ACHN (cell line): Measurements from ENCODE around the gene SLC25A51.

ENCODE experiments used
- DNase-seq: peaks from one replicate; pipeline ENCODE4 v3.0.0-alpha.2; 2015
- in situ Hi-C: cut with HindIII; loops from 2 replicates; pipeline ENCODE4 v1.10.0; 2017; ENCODE audit warnings: low sequenced_read_pairs, low pct_ligation_motif_present, low pct_unique_long_range_greater_than_20kb

SLC25A51 gene, protein sequence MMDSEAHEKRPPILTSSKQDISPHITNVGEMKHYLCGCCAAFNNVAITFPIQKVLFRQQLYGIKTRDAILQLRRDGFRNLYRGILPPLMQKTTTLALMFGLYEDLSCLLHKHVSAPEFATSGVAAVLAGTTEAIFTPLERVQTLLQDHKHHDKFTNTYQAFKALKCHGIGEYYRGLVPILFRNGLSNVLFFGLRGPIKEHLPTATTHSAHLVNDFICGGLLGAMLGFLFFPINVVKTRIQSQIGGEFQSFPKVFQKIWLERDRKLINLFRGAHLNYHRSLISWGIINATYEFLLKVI

GRCh38 chr9:37903647-37904444 lies at the start of gene SLC25A51:
TSS of gene SLC25A51 (minus strand) at chr9:37904127. CDS start at chr9:37888550, 15,577 bp downstream.
- in situ Hi-C loops = no loop called here
- peak; percentile 85 for DNase-seq

DNA sequence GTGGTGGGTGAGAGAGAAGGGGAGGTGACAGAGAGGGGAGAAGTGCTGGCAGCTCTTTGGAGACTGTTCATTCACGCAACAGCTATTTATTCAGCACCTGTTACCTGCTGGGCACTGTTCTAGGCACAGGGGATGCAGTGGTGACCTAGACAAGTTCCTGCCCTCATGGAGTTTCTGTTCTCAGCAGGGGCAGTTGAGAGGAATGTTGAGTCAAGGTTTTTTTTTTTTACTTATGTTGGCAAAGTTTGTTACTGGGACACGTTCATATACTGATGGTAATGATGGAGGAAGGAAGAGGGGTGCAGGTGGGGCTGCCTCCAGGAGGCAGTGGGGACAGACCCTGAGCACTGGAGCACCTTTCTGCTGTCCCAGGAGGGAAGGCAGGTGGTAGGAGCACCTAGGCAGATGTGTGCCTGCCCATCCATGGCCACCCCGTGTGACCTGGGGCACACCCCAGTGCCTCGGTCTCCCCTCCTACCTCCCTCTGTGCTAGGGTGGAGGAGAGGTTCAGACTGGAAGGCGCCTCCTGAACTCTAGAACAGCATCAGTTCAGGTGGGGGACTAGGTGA lies 49.4 kb upstream of the SLC25A51 start:
- in situ Hi-C loops = no loop called here

DNA sequence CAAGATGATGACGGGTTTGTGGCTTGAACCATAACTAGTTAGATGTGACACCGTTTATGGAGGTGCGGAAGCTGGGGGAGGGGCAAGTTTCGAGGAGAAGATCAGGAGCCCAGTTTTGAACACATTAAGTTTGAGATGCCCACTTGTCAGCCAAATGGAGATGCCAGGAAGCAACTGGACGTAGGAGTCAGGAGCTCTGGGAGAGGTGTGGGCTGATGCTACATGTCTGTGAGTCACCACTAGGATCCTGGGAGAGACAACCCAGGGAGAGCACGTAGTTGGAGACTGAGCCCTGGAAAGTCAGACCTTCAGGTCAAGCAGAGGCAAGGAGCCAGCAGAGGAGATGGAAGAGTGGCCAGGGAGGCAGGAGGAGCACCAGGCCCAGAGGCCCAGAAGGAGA lies 48.8 kb upstream of the SLC25A51 start:
- in situ Hi-C loops = no loop called here
- DNase-seq = no peak

More for the DNA sequence above, 49.4 kb upstream of the SLC25A51 start:
- no peak for DNase-seq

GRCh38 chr9:37951671-37952449 lies 47.9 kb upstream of the SLC25A51 start:
- DNase-seq = no peak
- in situ Hi-C loops = no loop called here

DNA sequence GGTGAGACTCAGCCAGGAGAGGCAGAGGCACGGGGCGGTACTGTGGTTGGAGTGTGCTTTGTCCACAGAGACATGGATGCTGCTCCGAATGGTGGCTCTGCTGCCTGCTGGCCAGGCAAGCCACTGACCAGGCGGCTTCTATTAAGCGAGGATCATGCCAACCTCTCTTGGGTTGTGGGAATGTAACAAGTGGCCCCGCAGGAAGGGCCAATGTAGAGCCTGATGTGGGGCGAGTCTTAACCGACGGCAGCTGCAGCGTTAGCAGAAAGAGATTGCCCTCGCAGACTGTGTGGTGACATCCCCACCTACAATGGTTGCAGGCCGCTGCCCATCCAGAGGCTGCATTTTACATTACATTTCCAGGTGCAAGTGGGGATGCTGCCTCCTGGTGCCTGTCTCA lies 46.6 kb upstream of the SLC25A51 start:
- in situ Hi-C loops = no loop called here
- no peak for DNase-seq

DNA sequence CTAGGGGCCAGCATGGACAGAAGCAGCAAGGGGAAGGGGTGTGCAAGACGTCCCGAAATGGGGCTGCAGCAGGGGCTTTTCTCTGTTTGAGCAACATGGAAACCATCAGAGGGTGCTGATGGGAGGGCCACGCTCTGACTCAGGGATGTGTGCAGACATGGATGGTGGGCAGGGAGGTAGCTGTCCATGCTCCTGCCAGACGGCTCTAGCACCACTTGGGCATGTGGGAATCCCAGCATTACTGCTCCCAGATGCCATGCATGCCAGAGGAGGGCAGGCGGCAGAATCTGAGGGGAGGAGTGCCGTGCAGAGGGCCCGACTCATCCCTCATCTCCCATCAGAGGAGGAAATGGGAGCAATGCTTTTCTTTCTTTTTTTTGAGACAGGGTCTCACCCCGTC lies 45.6 kb upstream of the SLC25A51 start:
- in situ Hi-C loops = no loop called here
- peak; percentile 82 for DNase-seq

DNA sequence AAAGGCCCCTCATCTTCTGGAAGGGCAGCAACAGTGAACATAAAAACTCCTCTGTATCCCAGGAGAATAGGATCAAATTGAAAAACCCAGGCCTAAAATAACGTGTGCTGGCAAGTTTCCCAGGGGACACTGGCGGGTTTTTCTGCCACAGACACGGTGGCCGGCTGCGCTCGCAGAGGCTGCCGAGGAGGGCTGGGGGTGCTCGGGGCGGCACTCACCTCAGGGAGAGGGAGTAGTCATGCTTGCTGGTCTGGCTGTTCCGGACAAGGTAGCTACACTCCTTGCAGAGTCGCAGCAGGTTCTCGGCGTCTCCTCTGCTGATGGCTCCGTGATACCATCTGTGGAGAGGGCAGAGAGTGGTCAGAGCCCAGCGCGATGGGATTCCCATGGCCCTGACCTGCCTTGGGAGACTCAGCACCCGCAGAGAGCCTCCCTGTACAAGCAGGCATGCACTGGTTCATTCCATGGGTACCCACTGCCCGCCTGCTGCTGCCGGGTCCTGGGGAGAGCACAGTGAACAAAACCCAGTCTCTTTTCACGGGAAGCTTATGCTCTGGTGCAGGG lies 44.6 kb upstream of the SLC25A51 start:
- DNase-seq = no peak
- in situ Hi-C loops = no loop called here

- in situ Hi-C loops = no loop called here
- DNase-seq = no peak
These were observed 44.0 kb upstream of the SLC25A51 start for GRCh38 chr9:37947977-37948376.

DNA sequence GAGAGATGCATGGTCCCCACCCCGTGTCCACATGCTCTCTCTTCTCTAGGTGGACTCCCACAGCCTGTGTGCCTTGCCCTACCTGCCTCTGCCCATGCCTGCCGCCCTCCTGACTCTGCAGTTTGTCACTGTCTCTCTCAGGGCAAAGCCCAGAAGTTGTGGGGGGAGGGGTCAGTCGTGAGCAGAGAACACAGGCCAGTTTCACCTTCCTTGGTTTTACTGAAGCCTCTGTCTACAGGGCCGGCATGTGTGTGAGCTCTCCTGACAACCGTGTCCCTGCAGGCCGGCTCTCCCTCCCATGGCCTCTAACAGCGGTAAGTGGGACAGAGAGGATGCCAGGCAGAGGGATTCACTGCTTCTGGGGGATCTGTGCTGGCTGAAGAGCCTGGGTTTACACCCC lies 43.5 kb upstream of the SLC25A51 start:
- DNase-seq = no peak
- in situ Hi-C loops = no loop called here

- DNase-seq = no peak
- in situ Hi-C loops = no loop called here
These were observed 43.0 kb upstream of the SLC25A51 start for GRCh38 chr9:37946971-37947370.

GRCh38 chr9:37946041-37946440 lies 42.1 kb upstream of the SLC25A51 start:
- in situ Hi-C loops = no loop called here

GRCh38 chr9:37944671-37945481 lies 40.9 kb upstream of the SLC25A51 start:
- in situ Hi-C loops = no loop called here
- DNase-seq = peak; percentile 78

More at GRCh38 chr9:37946041-37946440, 42.1 kb upstream of the SLC25A51 start:
- no peak for DNase-seq

- in situ Hi-C loops = no loop called here
These were observed 40.3 kb upstream of the SLC25A51 start for GRCh38 chr9:37944266-37944650.

DNA sequence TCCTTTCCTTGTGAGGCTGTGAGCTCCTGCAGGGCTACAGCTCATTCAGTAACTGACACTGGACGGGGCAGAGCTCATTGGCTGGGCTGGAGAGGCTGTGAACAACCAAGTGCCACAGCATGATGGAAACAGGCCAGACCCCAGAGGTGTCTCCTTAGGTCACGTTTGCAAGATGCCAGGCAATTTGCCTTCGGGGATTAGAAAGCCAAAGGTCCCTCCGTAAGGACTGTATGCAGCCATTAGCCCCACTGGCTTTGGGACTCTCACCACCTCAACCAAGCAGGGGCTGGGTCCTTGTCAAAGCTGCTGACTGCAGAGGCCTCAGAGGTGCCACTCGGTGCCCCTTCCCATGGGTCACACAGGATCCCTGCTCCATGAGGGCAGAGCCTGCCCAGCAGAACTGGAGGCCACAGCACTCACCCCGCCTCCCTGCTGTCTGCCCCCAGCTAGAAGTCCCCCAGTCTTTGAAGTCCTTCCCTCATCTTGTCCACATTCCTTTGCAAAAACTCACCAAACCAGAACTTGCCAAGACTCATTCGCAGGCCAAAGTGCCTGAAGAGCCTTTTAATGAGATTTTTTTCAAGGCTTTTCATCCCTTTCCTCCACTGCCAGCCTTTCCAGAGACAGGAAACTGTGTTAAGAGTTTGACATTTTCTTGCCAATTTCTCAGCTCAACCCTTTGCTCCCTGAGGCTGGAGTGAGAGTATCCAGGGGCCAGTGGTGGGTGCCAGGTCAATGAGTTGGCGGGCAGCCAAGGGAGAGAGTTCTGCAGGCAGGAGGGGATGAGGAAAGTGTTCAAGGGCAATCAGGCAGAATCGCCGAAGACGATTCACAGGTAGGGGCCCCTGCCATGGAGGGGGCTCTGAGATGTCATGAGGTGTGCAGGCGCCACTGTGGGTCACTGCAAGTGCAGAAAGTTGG lies 39.7 kb upstream of the SLC25A51 start:
- DNase-seq = peak; percentile 90
- in situ Hi-C loops = no loop called here

More at GRCh38 chr9:37944266-37944650, 40.3 kb upstream of the SLC25A51 start:
- DNase-seq = peak; percentile 39

- DNase-seq = no peak
- in situ Hi-C loops = no loop called here
These were observed 38.9 kb upstream of the SLC25A51 start for GRCh38 chr9:37942621-37943344.

GRCh38 chr9:37941253-37941652 lies 37.3 kb upstream of the SLC25A51 start:
- in situ Hi-C loops = no loop called here
- no peak for DNase-seq
